ENCODE measurements around the gene CORO6. TPM values are rescaled to one million over a fixed set of nuclear protein-coding genes. Genes with fewer than 3 reads are reported as not detected.

CORO6 gene
- total RNA-seq, 1 experiment from 2014 or later = 35.0 TPM

- no peak overlapping the region for H3K27ac ChIP-seq
- no TSS peak for BruUV-seq (replicated peaks)
- intact Hi-C loops (cut with micrococcal nuclease; ENCODE audit: unreplicated experiment) = no loop called here
- no peaks in the 10 kb centered on the region for H3K9me3 ChIP-seq (ENCODE audit: insufficient read depth, low read depth)
- no peak overlapping the region for H2AFZ ChIP-seq
- no peaks in the 10 kb centered on the region for H3K9me2 ChIP-seq (ENCODE audit: insufficient read depth)
- ChIA-PET POLR2A (ENCODE audit: unreplicated experiment) (interaction anchor here (0.6 kb wide), 1 partner anchor 84 kb away, joined by 7 read pairs; no protein-coding TSS in a partner anchor), CTCF (no interaction called here)
- no peaks in the 10 kb centered on the region for H4K20me1 ChIP-seq (ENCODE audit: insufficient read depth)
- H3K27me3 ChIP-seq (ENCODE audit: insufficient read depth, low read depth) = no peaks in the 10 kb centered on the region
- no peak for DNase-seq
- H3K36me3 ChIP-seq (ENCODE audit: low read depth) = no peaks in the 10 kb centered on the region
- no peak overlapping the region for H3K4me2 ChIP-seq
- H3K4me3 ChIP-seq = no peak overlapping the region
- peaks cover 40% of the 10 kb centered on the region for H3K4me1 ChIP-seq (replicated peaks; ENCODE audit: insufficient read depth)
- H3F3A ChIP-seq (ENCODE audit: insufficient read depth, low read depth) = peaks cover 33% of the 10 kb centered on the region
- no peaks in the 10 kb centered on the region for H3K79me2 ChIP-seq (ENCODE audit: low read depth)
- no peak for TF ChIP-seq EZH2 (IDR thresholded peaks at IDR 0.05; ENCODE audit: low read depth)
Observed at GRCh38 chr17:29667969-29668368, 45.3 kb upstream of the CORO6 start.

GRCh38 chr17:29665481-29665810, 42.7 kb upstream of the CORO6 start:
- TF ChIP-seq EZH2 (IDR thresholded peaks at IDR 0.05; ENCODE audit: low read depth) (no peak), CTCF (conservative IDR thresholded peaks at IDR 0.05) (no peak)
- Histone ChIP-seq H3K36me3 (ENCODE audit: low read depth) (no peaks in the 10 kb centered on the region), H3K79me2 (ENCODE audit: low read depth) (no peaks in the 10 kb centered on the region), H3K4me3 (peak overlapping the region; percentile 21; the same call in 1 of the 2 replicates), H3K27ac (peak overlapping the region; percentile 98), H3K4me1 (replicated peaks; ENCODE audit: insufficient read depth) (peaks cover 51% of the 10 kb centered on the region), H2AFZ (no peak overlapping the region), H3K27me3 (ENCODE audit: insufficient read depth, low read depth) (no peaks in the 10 kb centered on the region), H3K9me2 (ENCODE audit: insufficient read depth) (no peaks in the 10 kb centered on the region), H3K4me2 (peak overlapping the region; percentile 79), H3F3A (ENCODE audit: insufficient read depth, low read depth) (peaks cover 33% of the 10 kb centered on the region), H4K20me1 (ENCODE audit: insufficient read depth) (no peaks in the 10 kb centered on the region), H3K9me3 (ENCODE audit: insufficient read depth, low read depth) (no peaks in the 10 kb centered on the region)
- POLR2A ChIA-PET (ENCODE audit: unreplicated experiment) = interaction anchor here (0.6 to 0.9 kb wide), 4 partner anchors 46 to 542 kb away, joined by 3 to 7 read pairs (median 4); no protein-coding TSS in a partner anchor
- DNase-seq = peak in 1 of 2 experiments; percentile 96
- intact Hi-C loops (cut with micrococcal nuclease; ENCODE audit: unreplicated experiment) = loop anchor here (1.0 to 2.0 kb wide), 2 partner anchors 45 to 96 kb away; no protein-coding TSS in a partner anchor
- CTCF ChIA-PET = interaction anchor here (0.5 kb wide), 1 partner anchor 114 kb away, joined by 6 read pairs; no protein-coding TSS in a partner anchor
- BruUV-seq (replicated peaks) = no TSS peak

- BruUV-seq (replicated peaks) = no TSS peak
- no peaks in the 10 kb centered on the region for H3K36me3 ChIP-seq (ENCODE audit: low read depth)
- peak overlapping the region; percentile 79 for H3K4me2 ChIP-seq
- H4K20me1 ChIP-seq (ENCODE audit: insufficient read depth) = no peaks in the 10 kb centered on the region
- intact Hi-C loops (cut with micrococcal nuclease; ENCODE audit: unreplicated experiment) = loop anchor here (1.0 to 2.0 kb wide), 2 partner anchors 46 to 96 kb away; no protein-coding TSS in a partner anchor
- peak overlapping the region; percentile 33; the same call in 1 of the 2 replicates for H3K4me3 ChIP-seq
- no peaks in the 10 kb centered on the region for H3K9me3 ChIP-seq (ENCODE audit: insufficient read depth, low read depth)
- H3K27ac ChIP-seq = peak overlapping the region; percentile 98
- peak; percentile 15 to 92 for DNase-seq
- peaks cover 51% of the 10 kb centered on the region for H3K4me1 ChIP-seq (replicated peaks; ENCODE audit: insufficient read depth)
- no peaks in the 10 kb centered on the region for H3K27me3 ChIP-seq (ENCODE audit: insufficient read depth, low read depth)
- H3K9me2 ChIP-seq (ENCODE audit: insufficient read depth) = no peaks in the 10 kb centered on the region
- CTCF ChIA-PET = interaction anchor here (0.5 to 0.7 kb wide), 3 partner anchors 26 to 115 kb away, joined by 3 to 6 read pairs (median 6); no protein-coding TSS in a partner anchor
- no peak overlapping the region for H2AFZ ChIP-seq
- TF ChIP-seq CTCF (conservative IDR thresholded peaks at IDR 0.05) (no peak), EZH2 (IDR thresholded peaks at IDR 0.05; ENCODE audit: low read depth) (no peak)
- H3F3A ChIP-seq (ENCODE audit: insufficient read depth, low read depth) = peaks cover 33% of the 10 kb centered on the region
- POLR2A ChIA-PET (ENCODE audit: unreplicated experiment) = interaction anchor here (0.5 to 0.9 kb wide), 10 partner anchors 9 to 1306 kb away, joined by 3 to 7 read pairs (median 3); partner anchors contain the start of gene RNF135
- H3K79me2 ChIP-seq (ENCODE audit: low read depth) = no peaks in the 10 kb centered on the region
Observed at GRCh38 chr17:29664743-29665480, 42.2 kb upstream of the CORO6 start.
